Smooth muscle cell (in vitro differentiated cells): Measurements from ENCODE around the gene B9D1. TPM values are rescaled to one million over a fixed set of nuclear protein-coding genes. Genes with fewer than 3 reads are reported as not detected.

Experiments used
- DNase-seq: peaks from one replicate; lab custom pipeline; 2025; ENCODE audit not compliant: unreplicated experiment; lab: John Stamatoyannopoulos, UW
- H2AFZ ChIP-seq: fragments of 200-600 bp; sonication (generic); 2 replicates; pipeline ENCODE4 v1.6.0; 2016; ENCODE audit warnings: antibody characterized with exemption, low read depth, mild to moderate bottlenecking
- H3F3A ChIP-seq: fragments of 200-600 bp; sonication (generic); 2 replicates; pipeline ENCODE4 v1.6.0; 2017; ENCODE audit warnings: antibody characterized with exemption, low read depth
- H3K27ac ChIP-seq: fragments of 200-600 bp; sonication (generic); 2 replicates; pipeline ENCODE4 v1.5.1; 2016; ENCODE audit warnings: low read depth, mild to moderate bottlenecking
- H3K27me3 ChIP-seq: fragments of 200-600 bp; sonication (generic); 2 replicates; pipeline ENCODE4 v1.6.1; 2016; ENCODE audit warnings: low read depth, mild to moderate bottlenecking
- H3K36me3 ChIP-seq: fragments of 200-600 bp; sonication (generic); 2 replicates; pipeline ENCODE4 v1.5.1; 2016; ENCODE audit warnings: low read depth
- H3K4me1 ChIP-seq: fragments of 200-600 bp; sonication (generic); 2 replicates; pipeline ENCODE4 v1.5.1; 2016; ENCODE audit warnings: low read depth
- H3K4me2 ChIP-seq: fragments of 200-600 bp; sonication (generic); 2 replicates; pipeline ENCODE4 v1.6.0; 2016; ENCODE audit warnings: mild to moderate bottlenecking
- H3K4me3 ChIP-seq: fragments of 200-600 bp; sonication (generic); 2 replicates; pipeline ENCODE4 v1.5.1; 2016; ENCODE audit warnings: mild to moderate bottlenecking
- H3K79me2 ChIP-seq: fragments of 200-600 bp; sonication (generic); 2 replicates; pipeline ENCODE4 v1.6.0; 2016; ENCODE audit warnings: low read depth, mild to moderate bottlenecking
- H3K9ac ChIP-seq: fragments of 200-600 bp; sonication (generic); 2 replicates; pipeline ENCODE4 v1.6.0; 2016; ENCODE audit warnings: low read depth
- H3K9me3 ChIP-seq: fragments of 200-600 bp; sonication (generic); replicated peaks from 2 replicates; pipeline ENCODE4 v1.5.1; 2016; ENCODE audit warnings: low read depth
- H4K20me1 ChIP-seq: fragments of 200-600 bp; sonication (generic); 2 replicates; pipeline ENCODE4 v1.6.0; 2016; ENCODE audit warnings: low read depth
- WGBS: methylation state at CpG from one replicate; pipeline ENCODE4 v1.1.7; 2016; ENCODE audit warnings: low lambda C conversion rate; 5-methylcytosine and 5-hydroxymethylcytosine counted together
- polyA plus RNA-seq: library from polyadenylated mRNA; unstranded; fragments of >200 nt; fragmentation: Nextera tagmentation; extraction: Ambion mirVana; gene quantifications from 2 replicates; pipeline ENCODE4 v1.2.1, GENCODE V29; 2016
- total RNA-seq: library from RNA; depleted of rRNA; stranded (reverse); fragments of >200 nt; gene quantifications from 2 replicates; pipeline ENCODE4 v1.2.3, GENCODE V29; 2014
- TF ChIP-seq, protein P1 (sequence below): fragments of 200-600 bp; sonication (generic); IDR thresholded peaks from 2 replicates; pipeline ENCODE4 v1.5.1; 2017; ENCODE audit warnings: borderline replicate concordance, mild to moderate bottlenecking, antibody characterized with exemption; ENCODE audit not compliant: insufficient read depth, poor library complexity, severe bottlenecking

B9D1 gene
- total and polyA plus RNA-seq, 2 experiments from 2014 or later: 21.9 to 45.5 TPM

DNA sequence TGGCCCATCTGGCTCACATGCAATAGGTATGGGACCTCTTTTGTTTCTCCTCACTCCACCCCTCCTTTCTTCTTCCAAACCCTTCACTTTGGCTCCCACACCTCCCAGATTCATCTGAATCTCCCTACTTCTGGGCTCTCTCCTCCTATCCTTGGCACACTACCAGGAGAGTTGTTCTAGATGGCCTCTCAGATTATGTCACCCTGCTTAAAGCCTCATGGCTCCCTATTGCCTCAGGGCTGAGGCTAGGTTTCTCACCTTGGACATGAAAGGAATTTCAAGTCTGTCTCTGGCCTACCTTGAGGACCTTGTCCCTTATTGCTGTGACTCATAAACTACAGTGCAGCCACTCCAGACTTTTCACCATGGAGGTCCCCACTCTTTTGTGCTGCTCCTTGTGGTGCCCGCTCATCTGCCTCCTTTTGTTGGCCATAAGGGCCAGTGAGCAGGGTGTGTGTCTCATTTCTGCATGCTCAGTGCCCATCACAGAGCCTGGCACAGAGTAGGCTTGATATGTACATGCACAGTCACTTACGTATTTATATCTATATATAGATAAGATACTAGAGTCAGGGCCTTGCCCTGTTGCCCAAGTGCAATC is 25.5 kb upstream of the B9D1 start:
- TF ChIP-seq, protein P1, sequence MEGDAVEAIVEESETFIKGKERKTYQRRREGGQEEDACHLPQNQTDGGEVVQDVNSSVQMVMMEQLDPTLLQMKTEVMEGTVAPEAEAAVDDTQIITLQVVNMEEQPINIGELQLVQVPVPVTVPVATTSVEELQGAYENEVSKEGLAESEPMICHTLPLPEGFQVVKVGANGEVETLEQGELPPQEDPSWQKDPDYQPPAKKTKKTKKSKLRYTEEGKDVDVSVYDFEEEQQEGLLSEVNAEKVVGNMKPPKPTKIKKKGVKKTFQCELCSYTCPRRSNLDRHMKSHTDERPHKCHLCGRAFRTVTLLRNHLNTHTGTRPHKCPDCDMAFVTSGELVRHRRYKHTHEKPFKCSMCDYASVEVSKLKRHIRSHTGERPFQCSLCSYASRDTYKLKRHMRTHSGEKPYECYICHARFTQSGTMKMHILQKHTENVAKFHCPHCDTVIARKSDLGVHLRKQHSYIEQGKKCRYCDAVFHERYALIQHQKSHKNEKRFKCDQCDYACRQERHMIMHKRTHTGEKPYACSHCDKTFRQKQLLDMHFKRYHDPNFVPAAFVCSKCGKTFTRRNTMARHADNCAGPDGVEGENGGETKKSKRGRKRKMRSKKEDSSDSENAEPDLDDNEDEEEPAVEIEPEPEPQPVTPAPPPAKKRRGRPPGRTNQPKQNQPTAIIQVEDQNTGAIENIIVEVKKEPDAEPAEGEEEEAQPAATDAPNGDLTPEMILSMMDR: no peak
- Histone ChIP-seq H3K9me3 (no peaks in the 10 kb centered on the region), H3K4me3 (no peak overlapping the region), H3K27me3 (no peaks in the 10 kb centered on the region), H4K20me1 (peaks cover 20% of the 10 kb centered on the region), H3K9ac (peak overlapping the region; percentile 56), H2AFZ (no peak overlapping the region), H3K36me3 (no peaks in the 10 kb centered on the region), H3F3A (peaks cover 38% of the 10 kb centered on the region), H3K4me1 (peaks cover 35% of the 10 kb centered on the region), H3K27ac (peak overlapping the region; percentile 91), H3K4me2 (peak overlapping the region; percentile 84), H3K79me2 (no peaks in the 10 kb centered on the region)
- 66% methylated on average over 2 of the region's 2 CpGs for WGBS
- DNase-seq: no peak

GRCh38 chr17:19386974-19387920 is 24.7 kb upstream of the B9D1 start, which contains the start of gene MFAP4:
Gene MFAP4, minus strand, starts transcription at chr17:19387190. Its CDS starts 35 bp downstream, at chr17:19387155.
- Histone ChIP-seq H3F3A (peaks cover 42% of the 10 kb centered on the region), H4K20me1 (peaks cover 27% of the 10 kb centered on the region), H2AFZ (no peak within 1 kb of the TSS), H3K79me2 (no peaks in the 10 kb centered on the region), H3K4me2 (peak within 1 kb of the TSS; percentile 84), H3K27me3 (no peaks in the 10 kb centered on the region), H3K4me1 (peaks cover 32% of the 10 kb centered on the region), H3K9me3 (no peaks in the 10 kb centered on the region), H3K27ac (peak within 1 kb of the TSS; percentile 91), H3K4me3 (peak within 1 kb of the TSS; percentile 45), H3K36me3 (no peaks in the 10 kb centered on the region), H3K9ac (peak within 1 kb of the TSS; percentile 56)
- TF ChIP-seq, protein P1: no peak
- DNase-seq: peak; percentile 71
- 6% methylated on average over 11 of the region's 22 CpGs for WGBS

GRCh38 chr17:19386051-19386929 is 23.8 kb upstream of the B9D1 start:
- H3K27ac ChIP-seq: peak overlapping the region; percentile 91
- no peaks in the 10 kb centered on the region for H3K79me2 ChIP-seq
- no peaks in the 10 kb centered on the region for H3K27me3 ChIP-seq
- H3K4me2 ChIP-seq: peak overlapping the region; percentile 84
- H3K9me3 ChIP-seq: no peaks in the 10 kb centered on the region
- WGBS: 34% methylated on average over 20 of the region's 20 CpGs
- no peak overlapping the region for H2AFZ ChIP-seq
- TF ChIP-seq, protein P1: no peak
- peaks cover 30% of the 10 kb centered on the region for H3K4me1 ChIP-seq
- peak; percentile 64 for DNase-seq
- peaks cover 36% of the 10 kb centered on the region for H4K20me1 ChIP-seq
- H3K9ac ChIP-seq: peak overlapping the region; percentile 27
- H3F3A ChIP-seq: peaks cover 41% of the 10 kb centered on the region
- peak overlapping the region; percentile 45 for H3K4me3 ChIP-seq
- H3K36me3 ChIP-seq: no peaks in the 10 kb centered on the region
